Keratinocyte (primary cell): ENCODE results near the gene IL15RA. TPM values are rescaled to one million over a fixed set of nuclear protein-coding genes. Genes with fewer than 3 reads are reported as not detected.

ENCODE experiments used
- DNase-seq: peaks from one replicate; pipeline ENCODE4 v3.0.0-alpha.2; 2011; ENCODE audit warnings: low read depth, missing footprints, low spot score
- FAIRE-seq: peaks from 2 replicates; lab custom pipeline; 2011; peaks lifted over from hg19 to GRCh38; lab: Jason Lieb, UNC
- H2AFZ ChIP-seq: 2 replicates; pipeline ENCODE4 v1.6.0; 2012; ENCODE audit warnings: low read length, control low read depth, inconsistent platforms; ENCODE audit not compliant: control insufficient read depth
- H3K27ac ChIP-seq: 2 replicates; pipeline ENCODE4 v1.5.1; 2011; ENCODE audit warnings: low read length; ENCODE audit not compliant: control insufficient read depth, insufficient read depth
- H3K27me3 ChIP-seq: 3 replicates; pipeline ENCODE4 v1.6.0; 2011; ENCODE audit warnings: low read length; ENCODE audit not compliant: control insufficient read depth, insufficient read depth; ENCODE audit errors: extremely low read depth
- H3K36me3 ChIP-seq, 2 experiments: 2 replicates in 1 of 2; 3 replicates in 1 of 2; pipeline ENCODE4 v1.5.1; 2011; ENCODE audit warnings: low read length in 2 of 2, mild to moderate bottlenecking in 1 of 2; ENCODE audit not compliant: control insufficient read depth in 2 of 2, insufficient read depth in 2 of 2; ENCODE audit errors: extremely low read depth in 1 of 2
- H3K4me1 ChIP-seq: 3 replicates; pipeline ENCODE4 v1.5.1; 2011; ENCODE audit warnings: low read length; ENCODE audit not compliant: control insufficient read depth, insufficient read depth; ENCODE audit errors: extremely low read depth
- H3K4me2 ChIP-seq: 3 replicates; pipeline ENCODE4 v1.6.0; 2011; ENCODE audit warnings: low read depth, low read length; ENCODE audit not compliant: control insufficient read depth, insufficient read depth; ENCODE audit errors: extremely low read depth
- H3K4me3 ChIP-seq, 3 experiments: fragments of 200-600 bp in 1 of 3; sonication (generic) in 1 of 3; 2 replicates in 2 of 3; 3 replicates in 1 of 3; pipeline ENCODE4 v1.5.1; 2011 to 2016; ENCODE audit warnings: low read length in 3 of 3, mild to moderate bottlenecking in 3 of 3, control low read depth in 2 of 3, inconsistent platforms in 1 of 3, low read depth in 1 of 3, mixed read lengths in 1 of 3, mixed run types in 1 of 3, moderate library complexity in 1 of 3; ENCODE audit not compliant: control insufficient read depth in 2 of 3, insufficient read depth in 2 of 3; ENCODE audit errors: extremely low read depth in 1 of 3
- H3K79me2 ChIP-seq: 2 replicates; pipeline ENCODE4 v1.6.0; 2012; ENCODE audit warnings: low read length; ENCODE audit not compliant: control insufficient read depth, insufficient read depth
- H3K9ac ChIP-seq: 3 replicates; pipeline ENCODE4 v1.6.0; 2011; ENCODE audit warnings: low read length; ENCODE audit not compliant: control insufficient read depth, insufficient read depth; ENCODE audit errors: extremely low read depth
- H3K9me1 ChIP-seq: 3 replicates; pipeline ENCODE4 v1.6.0; 2011; ENCODE audit warnings: low read length; ENCODE audit not compliant: control insufficient read depth, insufficient read depth; ENCODE audit errors: extremely low read depth
- H3K9me3 ChIP-seq: 2 replicates; pipeline ENCODE4 v1.5.1; 2012; ENCODE audit warnings: low read depth, low read length; ENCODE audit not compliant: control insufficient read depth
- H4K20me1 ChIP-seq: 3 replicates; pipeline ENCODE4 v1.6.0; 2011; ENCODE audit warnings: low read length; ENCODE audit not compliant: control insufficient read depth, insufficient read depth; ENCODE audit errors: extremely low read depth
- CTCF ChIP-seq, 3 experiments: IDR thresholded peaks in 1 of 3; conservative IDR thresholded peaks in 1 of 3; optimal IDR thresholded peaks in 1 of 3; 2 replicates in 2 of 3; 3 replicates in 1 of 3; pipeline versions ENCODE3 to v1.5.1; 2011; ENCODE audit warnings: low read length in 3 of 3, mild to moderate bottlenecking in 3 of 3, moderate library complexity in 2 of 3, control low read depth in 1 of 3, inconsistent platforms in 1 of 3; ENCODE audit not compliant: insufficient read depth in 2 of 3; ENCODE audit errors: extremely low read depth in 1 of 3
- EZH2 ChIP-seq: IDR thresholded peaks from one replicate; pipeline ENCODE4 v1.6.1; 2012; ENCODE audit warnings: inconsistent platforms, mild to moderate bottlenecking, low read length, moderate library complexity
- dilution Hi-C: fragments of 300-500 bp; cut with MboI; formaldehyde crosslinking; loops from one replicate; pipeline ENCODE4 v1.7.0; 2020; ENCODE audit warnings: low sequenced_read_pairs; ENCODE audit not compliant: extremely low pct_ligation_motif_present
- polyA plus RNA-seq, 5 experiments: library from polyadenylated mRNA; depleted of rRNA in 3 of 5; stranded (reverse) in 3 of 5; stranded (forward) in 1 of 5; unstranded in 1 of 5; fragments of >200 nt; gene quantifications; 1 replicate in 1 of 5; 2 replicates in 3 of 5; 3 replicates in 1 of 5; pipeline versions ENCODE4 v1.2.1 to v1.2.3, GENCODE V29; 2011 to 2012; ENCODE audit warnings: missing spikeins in 2 of 5, low read depth in 1 of 5, low replicate concordance in 1 of 5

Gene IL15RA
- polyA plus RNA-seq, 1 donor (not counting 4 experiments of a cell fraction or from before 2014, with no cell fraction given), result 3.8 TPM

- Histone ChIP-seq H3K36me3 (no peaks in the 10 kb centered on the region), H4K20me1 (no peaks in the 10 kb centered on the region), H3K79me2 (no peaks in the 10 kb centered on the region), H3K9me3 (no peaks in the 10 kb centered on the region), H3K9ac (no peak overlapping the region), H3K27me3 (peaks cover 4% of the 10 kb centered on the region), H2AFZ (no peak overlapping the region), H3K4me3 (no peak overlapping the region), H3K4me2 (no peak overlapping the region), H3K9me1 (no peaks in the 10 kb centered on the region), H3K4me1 (no peaks in the 10 kb centered on the region), H3K27ac (no peak overlapping the region)
- FAIRE-seq (no peak), DNase-seq (no peak)
- dilution Hi-C loops, result no loop called here
- TF ChIP-seq CTCF (optimal IDR thresholded peaks at IDR 0.05 in 1 of 3, IDR thresholded peaks at IDR 0.05 in 1 of 3, conservative IDR thresholded peaks at IDR 0.05 in 1 of 3; ENCODE audit: extremely low read depth in 1 of 3, insufficient read depth in 2 of 3, low read length in 3 of 3) (no peak), EZH2 (no peak)
Observed at GRCh38 chr10:5988336-5988920, 11.1 kb upstream of the IL15RA start.

- dilution Hi-C loops, result no loop called here
- TF ChIP-seq CTCF (optimal IDR thresholded peaks at IDR 0.05 in 1 of 3, IDR thresholded peaks at IDR 0.05 in 1 of 3, conservative IDR thresholded peaks at IDR 0.05 in 1 of 3; ENCODE audit: extremely low read depth in 1 of 3, insufficient read depth in 2 of 3, low read length in 3 of 3), result no peak
- TF ChIP-seq EZH2, result no peak
- H3K9ac ChIP-seq, result no peak overlapping the region
- H3K9me1 ChIP-seq, result no peaks in the 10 kb centered on the region
- no peaks in the 10 kb centered on the region for H3K9me3 ChIP-seq
- no peak for FAIRE-seq
- H3K79me2 ChIP-seq, result no peaks in the 10 kb centered on the region
- H3K4me3 ChIP-seq, result no peak overlapping the region
- no peaks in the 10 kb centered on the region for H3K4me1 ChIP-seq
- H3K27me3 ChIP-seq, result peaks cover 5% of the 10 kb centered on the region
- no peak overlapping the region for H3K4me2 ChIP-seq
- H2AFZ ChIP-seq, result no peak overlapping the region
- H4K20me1 ChIP-seq, result no peaks in the 10 kb centered on the region
- H3K36me3 ChIP-seq, result no peaks in the 10 kb centered on the region
- H3K27ac ChIP-seq, result no peak overlapping the region
- DNase-seq, result no peak
Observed at GRCh38 chr10:5987747-5988146, 10.4 kb upstream of the IL15RA start.
